Stimulated activated CD4-positive, alpha-beta T cell treated with anti-CD3 and anti-CD28 coated beads, Interleukin-15, amount 100 ng/mL, for 24 hours (primary cell): ENCODE results near the gene TTLL10.

Experiments used
- DNase-seq: peaks from one replicate; pipeline ENCODE4 v3.0.0-alpha.2; 2020

The TTLL10 gene

GRCh38 chr1:1196431-1197187 is 22.9 kb downstream of the TTLL10 start:
- DNase-seq = no peak

GRCh38 chr1:1197188-1197500 is 23.5 kb downstream of the TTLL10 start:
- DNase-seq = no peak

- DNase-seq = no peak
Measured at GRCh38 chr1:1197551-1198422, 24.1 kb downstream of the TTLL10 start.

GRCh38 chr1:1198423-1199140 is 24.9 kb downstream of the TTLL10 start:
- DNase-seq = no peak

- DNase-seq = no peak
Measured at GRCh38 chr1:1199141-1199960, 25.7 kb downstream of the TTLL10 start.

- no peak for DNase-seq
Measured at GRCh38 chr1:1199961-1200875, 26.5 kb downstream of the TTLL10 start.

- DNase-seq = peak; percentile 90
Measured at GRCh38 chr1:1200876-1201810, 27.5 kb downstream of the TTLL10 start.

- DNase-seq = no peak
Measured at GRCh38 chr1:1202831-1203560, 29.3 kb downstream of the TTLL10 start.

- no peak for DNase-seq
Measured at GRCh38 chr1:1203561-1204424, 30.1 kb downstream of the TTLL10 start.

- no peak for DNase-seq
Measured at GRCh38 chr1:1204425-1204920, 30.8 kb downstream of the TTLL10 start.

- peak; percentile 7 for DNase-seq
Measured at GRCh38 chr1:1204998-1205768, 31.5 kb downstream of the TTLL10 start.

GRCh38 chr1:1205769-1206375 is 32.2 kb downstream of the TTLL10 start:
- no peak for DNase-seq

- DNase-seq = peak; percentile 77
Measured at GRCh38 chr1:1206376-1206965, 32.8 kb downstream of the TTLL10 start, which contains the start of gene TNFRSF18. TNFRSF18 (minus strand) TSS chr1:1206592; CDS start chr1:1206571, 21 bp downstream.

- DNase-seq = peak; percentile 49
Measured at GRCh38 chr1:1206966-1207531, 33.4 kb downstream of the TTLL10 start.

- DNase-seq = no peak
Measured at GRCh38 chr1:1207571-1207892, 33.9 kb downstream of the TTLL10 start.

GRCh38 chr1:1208713-1209433 is 35.2 kb downstream of the TTLL10 start:
- DNase-seq = peak; percentile 78
